ENCODE results near the gene SEZ6L. TPM values are rescaled to one million over a fixed set of nuclear protein-coding genes. Genes with fewer than 3 reads are reported as not detected.

The SEZ6L gene
- total RNA-seq, 1 donor from 2014 or later = 0.18 TPM

GRCh38 chr22:26372890-26373289, 203.6 kb downstream of the SEZ6L start:
- Mint-ChIP-seq H3K9me3 (no peaks in the 10 kb centered on the region), H3K36me3 (no peaks in the 10 kb centered on the region), H3K27ac (no peak overlapping the region), H3K4me1 (no peaks in the 10 kb centered on the region), H3K27me3 (ENCODE audit: low read depth) (peaks cover 55% of the 10 kb centered on the region), H3K4me3 (no peak overlapping the region)
- DNase-seq (ENCODE audit: low spot score in 2 of 2, unreplicated experiment in 2 of 2) = no peak
- no peak for TF ChIP-seq CTCF (IDR thresholded peaks at IDR 0.05; ENCODE audit: unreplicated experiment)

- no peak overlapping the region for H3K4me3 Mint-ChIP-seq
Measured at GRCh38 chr22:26374391-26375026, 205.2 kb downstream of the SEZ6L start.

DNA sequence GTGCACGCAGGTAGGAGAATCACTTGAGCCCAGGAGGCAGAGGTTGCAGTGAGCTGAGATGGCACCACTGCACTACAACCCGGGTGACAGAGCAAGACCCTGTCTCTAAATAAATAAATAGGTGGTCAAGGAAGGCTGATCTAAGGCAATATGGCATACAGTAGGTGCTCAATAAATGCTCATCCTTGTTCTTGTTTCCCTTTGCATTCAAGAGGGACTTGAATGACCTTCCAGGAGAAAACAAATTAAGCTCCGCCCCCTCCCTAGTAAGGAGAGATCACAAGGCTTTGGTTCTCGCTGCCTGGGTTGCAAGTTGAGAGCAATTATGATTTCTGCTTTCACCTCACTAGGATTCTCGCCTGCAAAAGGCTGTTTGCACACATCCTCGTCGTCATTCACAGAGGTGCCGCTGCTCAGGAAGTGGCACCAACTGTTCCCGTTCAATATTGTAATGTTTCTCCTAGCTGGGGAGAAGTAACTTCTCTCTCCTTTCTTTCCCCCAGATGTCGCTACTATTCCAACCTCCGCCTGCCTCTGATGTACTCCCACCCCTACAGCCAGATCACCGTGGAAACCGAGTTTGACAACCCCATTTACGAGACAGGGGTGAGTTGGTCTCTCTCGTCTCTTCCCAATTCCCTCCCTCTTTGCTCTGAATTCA, 208.0 kb downstream of the SEZ6L start:
- H3K9me3 Mint-ChIP-seq = no peaks in the 10 kb centered on the region
- H3K36me3 Mint-ChIP-seq = no peaks in the 10 kb centered on the region
- no peak overlapping the region for H3K4me3 Mint-ChIP-seq
- peaks cover 82% of the 10 kb centered on the region for H3K27me3 Mint-ChIP-seq (ENCODE audit: low read depth)
- no peaks in the 10 kb centered on the region for H3K4me1 Mint-ChIP-seq
- no peak overlapping the region for H3K27ac Mint-ChIP-seq
- no peak for TF ChIP-seq CTCF (IDR thresholded peaks at IDR 0.05; ENCODE audit: unreplicated experiment)
- no peak for DNase-seq (ENCODE audit: low spot score in 2 of 2, unreplicated experiment in 2 of 2)

More at GRCh38 chr22:26374391-26375026, 205.2 kb downstream of the SEZ6L start:
- Mint-ChIP-seq H3K27me3 (ENCODE audit: low read depth) (peaks cover 70% of the 10 kb centered on the region), H3K9me3 (no peaks in the 10 kb centered on the region), H3K4me1 (no peaks in the 10 kb centered on the region), H3K27ac (no peak overlapping the region), H3K36me3 (no peaks in the 10 kb centered on the region)
- DNase-seq (ENCODE audit: low spot score in 2 of 2, unreplicated experiment in 2 of 2) = no peak
- no peak for TF ChIP-seq CTCF (IDR thresholded peaks at IDR 0.05; ENCODE audit: unreplicated experiment)

DNA sequence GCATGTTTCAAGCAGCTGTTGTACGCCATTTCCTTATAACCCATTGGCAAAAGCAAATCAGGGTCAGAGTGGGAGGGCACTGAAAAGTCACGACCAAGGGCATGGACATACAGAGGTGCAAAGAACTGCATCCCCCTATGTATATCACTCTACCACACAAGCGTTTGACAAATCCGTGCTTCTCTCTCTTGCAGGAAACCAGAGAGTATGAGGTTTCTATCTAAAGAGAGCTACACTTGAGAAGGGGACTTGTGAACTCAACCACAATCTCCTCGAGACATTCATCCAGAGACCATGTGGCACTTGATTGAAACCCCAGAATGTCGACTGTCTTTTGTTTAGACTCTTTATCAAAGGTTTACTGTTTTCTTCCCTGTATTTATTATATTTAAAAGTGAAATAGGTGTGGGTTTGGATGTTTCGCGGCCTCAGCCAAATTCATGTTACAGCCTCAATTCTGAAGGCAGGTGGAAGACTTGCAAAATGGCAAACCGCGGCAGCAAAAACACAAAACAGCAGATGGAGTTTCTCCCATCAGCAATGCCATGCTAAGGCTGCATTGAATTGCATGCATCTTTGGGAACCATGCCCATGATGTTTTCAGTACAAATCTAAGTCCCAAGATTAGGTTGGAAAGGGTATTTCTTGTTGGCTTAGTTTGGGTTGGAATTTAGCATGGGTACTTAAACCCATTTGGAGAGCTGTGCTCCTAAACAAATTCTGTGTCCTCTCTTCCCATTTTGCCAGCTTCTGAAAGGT, 211.0 kb downstream of the SEZ6L start:
- Mint-ChIP-seq H3K9me3 (no peaks in the 10 kb centered on the region), H3K36me3 (no peaks in the 10 kb centered on the region), H3K4me3 (no peak overlapping the region), H3K27ac (no peak overlapping the region), H3K27me3 (ENCODE audit: low read depth) (peaks cover 69% of the 10 kb centered on the region), H3K4me1 (no peaks in the 10 kb centered on the region)
- no peak for TF ChIP-seq CTCF (IDR thresholded peaks at IDR 0.05; ENCODE audit: unreplicated experiment)
- no peak for DNase-seq (ENCODE audit: low spot score in 2 of 2, unreplicated experiment in 2 of 2)

- DNase-seq (ENCODE audit: low spot score in 2 of 2, unreplicated experiment in 2 of 2) = no peak
- no peak for TF ChIP-seq CTCF (IDR thresholded peaks at IDR 0.05; ENCODE audit: unreplicated experiment)
- no peaks in the 10 kb centered on the region for H3K4me1 Mint-ChIP-seq
- H3K4me3 Mint-ChIP-seq = no peak overlapping the region
- H3K27ac Mint-ChIP-seq = no peak overlapping the region
- H3K36me3 Mint-ChIP-seq = no peaks in the 10 kb centered on the region
- no peaks in the 10 kb centered on the region for H3K9me3 Mint-ChIP-seq
- peaks cover 61% of the 10 kb centered on the region for H3K27me3 Mint-ChIP-seq (ENCODE audit: low read depth)
Measured at GRCh38 chr22:26382782-26383181, 213.5 kb downstream of the SEZ6L start.
